ENCODE data around the gene CDC42BPG.

The CDC42BPG gene

DNA sequence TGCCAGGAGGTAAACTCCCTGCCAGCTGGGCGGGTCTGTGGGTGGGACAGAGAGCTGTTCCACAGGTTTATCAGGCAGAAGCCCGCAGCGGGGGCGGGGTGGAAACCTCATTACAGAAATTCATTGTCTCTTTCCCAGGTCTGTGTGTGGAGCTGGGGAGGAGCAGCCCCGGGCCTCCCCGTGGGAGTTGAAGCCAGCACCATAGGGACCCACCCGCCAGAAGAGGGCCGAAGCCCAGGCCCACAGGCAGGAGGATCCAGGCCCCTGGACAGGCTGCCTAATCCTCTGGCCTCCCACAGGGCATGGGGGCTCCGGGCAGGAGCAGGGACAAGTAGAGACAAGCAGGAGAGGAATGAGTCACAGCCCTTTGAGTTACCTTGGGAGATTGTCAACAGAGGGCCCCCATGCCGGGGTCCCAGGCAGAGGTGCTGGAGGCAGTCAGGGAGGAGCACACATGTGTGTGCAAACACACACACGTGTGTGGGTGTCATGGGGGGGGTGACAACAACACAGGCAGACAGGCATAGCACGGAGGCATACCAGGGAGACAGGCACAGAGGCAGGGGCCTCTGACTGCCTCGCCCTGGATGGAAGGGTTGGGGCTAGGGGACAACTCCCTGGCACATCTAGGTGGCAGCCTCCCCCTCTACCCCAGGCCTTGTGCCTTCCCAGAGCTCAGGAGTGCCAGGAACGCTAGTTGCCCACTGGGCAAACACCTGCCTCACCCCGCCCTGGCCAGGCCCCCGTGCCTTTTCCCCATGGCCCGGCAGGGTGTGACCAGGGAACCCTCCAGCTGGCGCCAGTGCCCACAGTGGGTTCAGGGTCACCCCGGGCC is 1.4 kb downstream of the CDC42BPG start:
- TF ChIP-seq GATA2 (IDR thresholded peaks at IDR 0.05; ENCODE audit: low read depth, low read length) (no peak), GATA3 (IDR thresholded peaks at IDR 0.05; ENCODE audit: low read depth, low read length) (no peak)

DNA sequence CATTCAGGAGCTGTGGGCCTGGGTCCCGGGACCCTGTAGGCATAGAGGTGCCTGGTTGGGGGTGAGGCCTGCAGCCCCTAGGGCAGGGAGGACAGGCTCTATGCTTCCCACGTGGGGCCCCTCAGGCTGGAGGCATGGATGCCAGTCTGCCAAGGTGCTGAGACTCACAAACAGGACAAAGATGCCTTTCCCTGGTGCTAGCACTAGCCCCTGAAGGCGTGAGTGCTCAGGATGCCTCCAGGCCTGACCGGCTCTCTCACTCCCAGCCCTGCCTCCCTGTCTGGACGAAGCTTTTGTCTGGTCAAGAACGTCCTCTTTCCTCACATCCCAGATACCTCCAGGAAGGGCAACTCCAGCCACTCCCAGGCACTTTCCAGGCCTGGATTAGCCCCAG is 2.1 kb downstream of the CDC42BPG start:
- TF ChIP-seq GATA2 (IDR thresholded peaks at IDR 0.05; ENCODE audit: low read depth, low read length) (no peak), GATA3 (IDR thresholded peaks at IDR 0.05; ENCODE audit: low read depth, low read length) (no peak)

DNA sequence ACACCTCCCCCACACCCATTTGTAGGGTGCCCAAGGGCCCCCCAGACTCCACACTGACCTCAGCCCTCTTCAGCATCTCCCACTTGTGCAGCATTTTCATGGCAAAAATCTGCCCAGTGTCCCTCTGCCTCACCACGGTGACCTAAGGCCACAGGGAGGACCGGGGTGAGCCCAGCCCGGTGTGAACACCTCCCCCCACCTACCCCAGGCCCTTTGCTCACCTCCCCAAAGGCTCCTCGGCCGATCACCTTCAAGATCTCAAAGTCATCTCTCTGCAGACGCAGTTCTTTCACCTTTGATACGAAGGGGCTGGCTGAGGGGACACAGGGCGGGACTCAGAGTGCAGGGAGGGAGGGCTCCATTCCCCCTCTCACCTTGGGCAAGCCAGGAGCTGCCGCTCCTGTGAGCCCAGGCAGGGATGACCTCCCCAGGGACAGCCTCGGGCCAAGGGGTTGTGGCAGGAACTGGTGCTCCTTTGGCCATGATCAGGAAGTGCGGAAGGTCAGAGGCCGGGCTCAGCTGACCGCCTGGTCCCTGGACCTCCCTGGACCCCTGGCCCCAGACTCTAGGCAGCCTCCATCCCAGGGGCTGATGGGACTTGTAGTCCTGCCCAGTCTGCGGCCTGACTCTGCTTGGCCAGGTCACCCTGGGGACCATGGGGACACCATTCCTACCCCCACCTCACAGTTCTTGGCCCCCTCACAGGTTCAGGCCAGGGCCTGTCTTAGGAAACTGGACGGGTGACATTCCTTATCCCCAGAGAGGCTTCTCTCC is 2.7 kb downstream of the CDC42BPG start:
- TF ChIP-seq GATA3 (IDR thresholded peaks at IDR 0.05; ENCODE audit: low read depth, low read length) (no peak), GATA2 (IDR thresholded peaks at IDR 0.05; ENCODE audit: low read depth, low read length) (no peak)

DNA sequence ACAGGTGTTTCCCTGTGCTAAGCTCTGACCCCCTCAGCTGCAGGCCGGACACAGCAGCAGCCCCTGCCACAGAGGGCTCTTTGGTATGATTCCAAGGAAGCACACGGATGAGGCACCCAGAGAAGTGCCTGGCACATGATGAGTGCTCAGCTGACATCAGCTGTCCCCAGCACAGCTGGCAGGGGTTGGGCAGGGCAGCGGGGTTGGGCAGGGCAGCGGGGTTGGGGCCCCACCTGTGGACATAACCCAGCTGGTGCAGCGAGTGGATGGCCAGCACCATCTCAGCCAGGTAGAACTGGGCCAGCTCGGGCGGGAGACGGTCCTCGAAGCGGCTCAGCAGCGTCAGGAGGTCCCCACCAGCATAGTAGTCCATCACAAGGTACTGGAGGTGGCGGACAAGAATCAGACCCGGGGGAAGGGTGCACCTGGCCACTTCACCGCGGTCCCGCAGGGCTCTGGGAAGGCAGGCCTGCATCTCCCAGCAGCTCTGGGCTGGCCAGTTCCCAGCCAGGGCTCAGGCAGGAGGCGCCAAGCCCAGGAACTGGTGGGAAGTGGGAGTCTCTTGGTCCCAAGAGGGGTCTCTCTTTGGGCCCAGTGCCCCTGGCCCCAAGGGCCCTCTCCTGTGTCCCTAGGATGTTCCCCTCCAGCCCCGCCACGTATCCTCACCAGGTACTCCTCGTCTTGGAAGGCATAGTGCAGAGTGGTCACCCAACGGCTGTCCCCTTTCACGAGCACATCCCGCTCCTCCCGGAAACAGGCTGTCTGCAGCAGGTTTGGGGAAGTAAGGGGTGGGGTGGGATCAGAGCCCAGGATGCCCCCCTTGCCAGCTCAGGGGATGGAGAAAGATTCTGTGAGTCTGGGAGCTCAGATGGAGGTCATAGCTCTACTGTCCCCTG is 4.3 kb downstream of the CDC42BPG start:
- TF ChIP-seq GATA3 (IDR thresholded peaks at IDR 0.05; ENCODE audit: low read depth, low read length) (no peak), GATA2 (IDR thresholded peaks at IDR 0.05; ENCODE audit: low read depth, low read length) (no peak)

DNA sequence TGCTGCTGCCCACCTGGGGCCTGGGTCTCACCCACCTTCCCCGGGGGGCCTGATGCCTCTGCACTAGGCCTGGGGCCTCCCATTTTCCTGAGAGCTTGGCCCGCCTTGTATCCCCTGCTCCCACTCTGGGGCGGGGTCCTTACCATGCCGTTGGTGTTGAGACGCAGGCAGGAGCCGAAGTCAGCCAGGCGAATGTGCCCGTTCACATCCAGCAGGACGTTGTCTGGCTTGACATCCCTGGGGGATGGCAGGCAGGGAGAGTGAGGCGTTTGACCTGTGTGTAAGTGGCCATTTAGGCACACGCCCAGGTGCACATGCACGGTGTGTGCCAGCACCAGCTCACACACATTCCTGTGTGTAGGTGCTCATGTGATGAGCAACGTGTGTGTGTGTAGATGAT is 5.1 kb downstream of the CDC42BPG start:
- TF ChIP-seq GATA2 (IDR thresholded peaks at IDR 0.05; ENCODE audit: low read depth, low read length), result no peak
- TF ChIP-seq GATA3 (IDR thresholded peaks at IDR 0.05; ENCODE audit: low read depth, low read length), result no peak

DNA sequence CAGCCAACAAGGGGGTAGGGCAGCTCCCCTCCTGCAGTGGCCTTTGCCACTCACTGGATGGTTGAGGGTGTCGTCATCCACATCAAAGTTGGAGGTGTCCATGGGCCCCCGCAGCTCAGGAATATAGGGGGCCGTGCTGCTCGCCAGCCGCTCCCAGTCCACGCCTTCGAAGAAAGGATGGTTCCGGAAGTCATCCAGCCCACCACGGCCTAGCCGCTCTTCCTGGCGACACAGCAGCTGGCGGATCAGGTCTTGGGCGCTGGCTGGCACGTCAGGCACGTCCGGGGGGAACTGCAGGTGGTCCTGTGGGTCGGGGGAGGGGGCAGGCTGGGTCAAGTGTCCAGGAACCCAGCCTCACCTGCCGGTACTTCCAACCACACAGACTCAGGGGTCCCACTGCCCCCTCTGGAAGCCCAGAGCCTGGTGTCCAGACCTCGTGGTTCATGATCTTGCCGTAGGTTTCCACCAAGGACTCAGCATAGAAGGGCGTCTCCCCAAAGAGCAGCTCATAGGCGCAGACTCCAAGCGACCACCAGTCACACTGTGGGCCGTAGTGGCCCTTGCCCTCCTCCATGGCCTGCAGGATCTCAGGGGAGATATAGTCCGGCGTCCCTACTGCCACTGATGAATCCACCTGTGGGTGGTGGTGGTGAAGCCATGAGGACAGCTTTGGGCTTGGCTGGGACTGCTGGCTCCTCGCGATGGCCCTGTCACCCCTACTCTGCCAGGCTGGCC is 5.7 kb downstream of the CDC42BPG start:
- TF ChIP-seq GATA3 (IDR thresholded peaks at IDR 0.05; ENCODE audit: low read depth, low read length) (no peak), GATA2 (IDR thresholded peaks at IDR 0.05; ENCODE audit: low read depth, low read length) (no peak)

DNA sequence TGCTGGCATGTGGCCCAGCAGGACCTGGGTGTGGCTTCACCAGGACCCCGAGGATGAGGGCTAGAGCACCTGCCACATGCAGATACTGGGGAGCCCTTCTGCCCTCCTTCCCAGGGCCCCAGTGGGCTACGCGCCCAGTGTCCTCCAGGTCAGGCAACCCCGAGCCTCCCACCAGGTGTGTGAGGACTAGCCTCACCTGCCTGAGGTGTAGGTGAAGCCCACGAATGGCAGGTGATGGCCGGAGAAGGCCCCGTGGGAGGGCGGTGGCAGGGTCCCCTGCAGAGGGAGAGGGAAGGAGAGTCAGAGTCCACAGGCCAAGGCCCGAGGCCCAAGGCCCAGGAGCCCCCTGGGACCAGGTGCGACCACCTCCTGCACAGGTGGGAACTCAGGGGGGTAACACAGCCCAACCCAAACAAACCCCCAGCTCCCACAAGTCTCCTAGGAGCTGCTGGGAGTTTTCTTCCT is 6.5 kb downstream of the CDC42BPG start:
- TF ChIP-seq GATA2 (IDR thresholded peaks at IDR 0.05; ENCODE audit: low read depth, low read length), result no peak
- no peak for TF ChIP-seq GATA3 (IDR thresholded peaks at IDR 0.05; ENCODE audit: low read depth, low read length)

DNA sequence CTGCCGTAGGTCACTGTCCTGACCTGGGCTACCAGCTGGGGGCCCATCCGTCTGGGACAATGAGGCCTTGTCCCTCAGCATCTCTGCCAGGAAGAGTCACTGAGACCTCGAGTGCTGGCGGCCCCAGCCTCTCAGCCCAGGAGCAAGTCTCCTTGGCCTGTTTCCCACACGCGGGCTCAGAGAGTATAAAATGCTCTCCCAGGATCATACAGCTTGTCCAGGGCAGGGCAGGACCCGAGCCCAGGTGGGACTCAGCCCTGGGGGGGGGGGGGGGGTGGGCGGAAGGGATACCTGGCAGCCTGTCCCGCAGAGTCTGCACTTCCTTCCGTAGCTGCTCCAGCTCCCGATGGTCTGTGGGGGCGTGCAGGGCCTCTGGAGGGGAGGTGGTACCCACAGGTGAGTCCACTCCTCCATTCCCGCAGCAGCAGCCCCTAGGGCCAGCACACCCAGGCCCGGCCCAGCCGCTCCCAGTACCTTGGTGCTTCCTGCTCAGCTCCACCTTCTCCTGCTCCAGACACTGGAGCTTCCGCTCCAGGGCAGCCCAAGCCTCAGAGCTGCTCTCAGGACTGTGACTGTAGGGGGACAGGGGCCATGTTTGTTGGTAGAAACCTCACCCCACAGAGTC is 7.9 kb downstream of the CDC42BPG start:
- no peak for TF ChIP-seq GATA2 (IDR thresholded peaks at IDR 0.05; ENCODE audit: low read depth, low read length)
- no peak for TF ChIP-seq GATA3 (IDR thresholded peaks at IDR 0.05; ENCODE audit: low read depth, low read length)

DNA sequence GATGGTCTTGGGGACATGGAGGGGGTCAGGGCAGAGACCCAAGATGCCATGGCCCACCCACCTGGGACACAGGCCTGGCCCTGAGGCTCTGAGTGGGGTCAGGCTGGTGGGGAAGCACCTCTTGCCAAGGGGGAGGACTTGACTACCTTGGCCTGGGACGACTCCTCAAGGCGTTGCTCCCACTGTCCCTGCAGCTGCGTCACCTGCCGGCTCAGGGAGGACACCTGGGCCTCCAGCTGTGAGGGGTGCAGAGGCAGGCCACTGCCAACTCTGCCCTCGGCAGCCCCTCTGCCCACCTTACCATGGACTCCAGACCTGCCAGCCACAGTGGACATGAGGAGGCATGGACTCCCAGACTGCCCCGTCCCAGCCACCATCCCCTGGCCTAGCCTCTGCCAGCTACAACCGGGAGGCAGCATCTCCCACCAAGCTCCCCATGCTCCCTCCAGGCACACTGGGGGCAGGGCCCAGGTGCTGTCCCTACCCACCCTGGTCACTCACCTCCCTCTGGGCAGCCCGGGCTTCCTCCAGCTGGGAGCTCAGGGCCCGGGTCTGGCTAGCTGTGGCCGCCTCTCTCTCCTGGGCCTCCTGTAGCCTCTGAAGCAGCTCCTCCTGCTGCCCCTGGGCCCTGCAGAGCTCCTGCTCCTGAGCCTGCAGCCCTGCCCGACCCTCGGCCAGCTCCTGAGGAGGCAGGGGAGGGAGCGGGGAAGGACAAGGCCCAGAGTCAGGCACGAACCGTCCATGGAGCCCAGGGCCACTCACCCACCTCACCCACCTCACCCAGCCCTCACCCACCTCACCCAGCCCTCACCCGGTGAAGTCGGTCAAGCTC is 8.6 kb downstream of the CDC42BPG start:
- no peak for TF ChIP-seq GATA2 (IDR thresholded peaks at IDR 0.05; ENCODE audit: low read depth, low read length)
- no peak for TF ChIP-seq GATA3 (IDR thresholded peaks at IDR 0.05; ENCODE audit: low read depth, low read length)

DNA sequence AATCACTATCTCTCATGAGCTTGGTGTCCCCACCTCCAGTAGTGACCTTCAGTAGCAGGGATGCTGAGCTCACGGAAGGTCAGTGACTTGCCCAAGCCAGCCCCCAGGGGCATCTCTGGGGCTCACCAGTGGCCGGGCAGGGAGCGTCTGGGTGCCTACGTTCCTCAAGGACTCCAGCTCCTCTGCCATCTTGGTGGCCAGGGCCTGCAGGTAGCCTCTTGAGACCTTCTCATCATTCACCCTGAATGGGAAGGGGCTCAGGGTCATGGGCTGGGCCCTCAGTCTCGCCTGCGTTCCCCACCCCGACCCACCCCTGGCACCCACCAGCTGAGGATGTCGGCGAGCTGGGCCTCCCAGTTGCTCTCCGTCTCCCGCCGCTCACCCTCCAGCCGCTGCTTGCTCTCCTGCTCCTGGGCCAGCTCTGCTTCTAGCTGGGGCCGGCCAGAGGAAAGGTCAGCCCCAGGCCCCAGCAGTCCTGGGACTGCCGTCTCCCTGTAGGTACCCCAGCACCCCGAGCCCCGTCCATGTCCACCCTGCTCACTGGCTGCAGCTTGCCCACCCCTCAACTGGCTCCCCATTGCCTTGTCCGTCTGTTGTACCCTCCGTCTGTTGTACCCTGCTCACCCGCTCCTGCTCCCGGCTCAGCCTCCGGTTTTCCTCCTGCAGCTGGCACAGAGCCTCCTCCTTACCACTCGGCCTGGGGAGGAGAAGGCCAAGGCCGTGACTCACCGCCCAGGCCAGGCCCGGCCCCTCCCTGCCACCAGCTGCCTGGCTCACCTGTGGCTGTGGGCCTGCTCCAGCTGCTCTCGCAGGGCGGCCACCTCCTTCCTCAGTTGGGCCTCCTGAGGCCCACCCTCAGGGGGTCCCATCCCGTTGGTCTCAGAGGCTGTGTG is 9.5 kb downstream of the CDC42BPG start:
- TF ChIP-seq GATA3 (IDR thresholded peaks at IDR 0.05; ENCODE audit: low read depth, low read length), result no peak
- TF ChIP-seq GATA2 (IDR thresholded peaks at IDR 0.05; ENCODE audit: low read depth, low read length), result no peak

DNA sequence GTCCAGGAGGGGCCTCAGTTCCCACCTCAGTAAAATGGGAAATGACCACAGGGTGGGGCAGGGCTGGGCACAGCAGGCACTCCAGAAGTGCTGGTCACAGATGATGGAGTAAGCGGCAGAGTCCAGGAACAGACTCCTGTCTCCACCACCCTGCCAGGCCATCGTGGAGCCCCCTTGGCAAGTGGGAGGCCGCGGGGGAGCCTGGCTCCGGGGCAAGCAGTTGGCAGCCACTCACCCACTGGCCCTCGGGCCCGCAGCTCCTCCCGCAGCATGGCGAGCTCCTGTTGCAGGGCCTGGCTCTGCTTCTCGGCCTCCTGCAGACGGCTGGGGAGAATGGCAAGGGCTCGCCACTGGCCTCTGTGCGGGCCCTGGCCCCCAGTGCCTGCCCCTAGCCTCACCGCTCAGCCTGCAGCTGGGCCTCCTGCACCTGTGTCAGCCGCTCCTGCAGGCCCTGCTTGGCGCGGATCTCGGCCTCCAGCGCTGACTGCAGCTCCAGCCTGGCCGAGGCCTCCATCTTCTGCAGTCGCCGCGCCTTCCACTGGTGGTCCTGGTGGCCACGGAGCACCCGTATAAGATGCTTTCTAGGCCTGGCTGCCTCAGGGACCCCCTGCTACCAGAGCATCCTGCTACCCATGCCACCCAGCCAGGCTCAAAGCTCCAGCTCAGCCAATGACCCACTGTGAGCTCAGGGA is 10.3 kb downstream of the CDC42BPG start:
- TF ChIP-seq GATA3 (IDR thresholded peaks at IDR 0.05; ENCODE audit: low read depth, low read length) (no peak), GATA2 (IDR thresholded peaks at IDR 0.05; ENCODE audit: low read depth, low read length) (no peak)

All from SH-SY5Y (cell line).